ENCODE data around the gene FER. TPM values are rescaled to one million over a fixed set of nuclear protein-coding genes. Genes with fewer than 3 reads are reported as not detected.

Gene FER
- total and polyA plus RNA-seq, 12 donors = 3.5 to 37.5 (median 27.0) TPM

- H3K27me3 ChIP-seq = no peaks in the 10 kb centered on the region
- no peaks in the 10 kb centered on the region for H3K36me3 ChIP-seq (replicated peaks in 1 of 2)
- intact Hi-C loops (cut with DNase I) = no loop called here
- no peak for DNase-seq
- H3K27ac ChIP-seq = no peak overlapping the region
- H3K4me1 ChIP-seq (replicated peaks in 1 of 2) = no peaks in the 10 kb centered on the region
- WGBS, 4 donors = 77 to 84% (median 83%) methylated on average over 4 of the region's 4 CpGs
- TF ChIP-seq POLR2A (IDR thresholded peaks at IDR 0.05) (no peak), CTCF (IDR thresholded peaks at IDR 0.05) (no peak)
- H3K9me3 ChIP-seq (replicated peaks in 1 of 3) = no peaks in the 10 kb centered on the region
- no peak overlapping the region for H3K4me3 ChIP-seq
Observed at GRCh38 chr5:109053995-109054417, 306.3 kb downstream of the FER start.

- H3K27me3 ChIP-seq = no peaks in the 10 kb centered on the region
- WGBS, 4 donors = 75 to 93% (median 86%) methylated on average over 7 of the region's 7 CpGs
- no peak for DNase-seq
- H3K36me3 ChIP-seq (replicated peaks in 1 of 2) = no peaks in the 10 kb centered on the region
- H3K4me1 ChIP-seq (replicated peaks in 1 of 2) = peaks cover 0 to 17% of the 10 kb centered on the region in 2 donors
- H3K4me3 ChIP-seq = no peak overlapping the region
- intact Hi-C loops (cut with DNase I) = no loop called here
- H3K27ac ChIP-seq = no peak overlapping the region
- TF ChIP-seq POLR2A (IDR thresholded peaks at IDR 0.05) = no peak
- no peak for TF ChIP-seq CTCF (IDR thresholded peaks at IDR 0.05)
- H3K9me3 ChIP-seq (replicated peaks in 1 of 3) = no peaks in the 10 kb centered on the region
Observed at GRCh38 chr5:109060378-109061025, 312.8 kb downstream of the FER start.

- Histone ChIP-seq H3K27me3 (no peaks in the 10 kb centered on the region), H3K27ac (no peak overlapping the region), H3K4me1 (replicated peaks in 1 of 2) (peaks cover 0 to 17% of the 10 kb centered on the region in 2 donors), H3K9me3 (replicated peaks in 1 of 3) (no peaks in the 10 kb centered on the region), H3K36me3 (replicated peaks in 1 of 2) (no peaks in the 10 kb centered on the region), H3K4me3 (no peak overlapping the region)
- no peak for DNase-seq
- 29 to 38% (median 36%) methylated on average over 1 of the region's 1 CpG for WGBS, 4 donors
- intact Hi-C loops (cut with DNase I) = no loop called here
- no peak for TF ChIP-seq POLR2A (IDR thresholded peaks at IDR 0.05)
- TF ChIP-seq CTCF (IDR thresholded peaks at IDR 0.05) = no peak
Observed at GRCh38 chr5:109062664-109063063, 315.0 kb downstream of the FER start.

- intact Hi-C loops (cut with DNase I) = no loop called here
- no peak overlapping the region for H3K27ac ChIP-seq
- WGBS, 4 donors = 77 to 93% (median 88%) methylated on average over 1 of the region's 1 CpG
Observed at GRCh38 chr5:109063223-109063622, 315.5 kb downstream of the FER start.

More at GRCh38 chr5:109063223-109063622, 315.5 kb downstream of the FER start:
- DNase-seq = peak in 1 of 7 donors; percentile 15
- Histone ChIP-seq H3K9me3 (replicated peaks in 1 of 3) (no peaks in the 10 kb centered on the region), H3K4me1 (replicated peaks in 1 of 2) (peaks cover 0 to 17% of the 10 kb centered on the region in 2 donors), H3K4me3 (no peak overlapping the region), H3K36me3 (replicated peaks in 1 of 2) (no peaks in the 10 kb centered on the region), H3K27me3 (no peaks in the 10 kb centered on the region)
- TF ChIP-seq POLR2A (IDR thresholded peaks at IDR 0.05) = no peak
- no peak for TF ChIP-seq CTCF (IDR thresholded peaks at IDR 0.05)
